Breast epithelium (tissue), 4 donors: Measurements from ENCODE around the gene HNRNPUL2. TPM values are rescaled to one million over a fixed set of nuclear protein-coding genes. Genes with fewer than 3 reads are reported as not detected.
"Not testable (repeated sequence)": the region's sequence is repeated elsewhere in the genome, so short reads cannot be mapped to it uniquely, and the experiment has no call there.

Experiments
- DNase-seq, 2 donors: peaks; one replicate each; pipeline ENCODE4 v3.0.0-alpha.2; 2019; ENCODE audit warnings: low spot score in 2 of 2
- H3K27ac ChIP-seq, 2 donors: fragments of 200-600 bp; sonication (generic) in 1 of 2; one replicate each; pipeline ENCODE4 v1.5.1; 2016 to 2019; ENCODE audit warnings: mild to moderate bottlenecking in 1 of 2
- H3K27me3 ChIP-seq, 2 donors: fragments of 200-600 bp; sonication (generic) in 1 of 2; one replicate each; pipeline versions ENCODE4 v1.5.1 to v1.6.0; 2017 to 2019; ENCODE audit warnings: control low read depth in 1 of 2, mild to moderate bottlenecking in 1 of 2
- H3K36me3 ChIP-seq: fragments of 200-600 bp; one replicate; pipeline ENCODE4 v1.5.1; 2019
- H3K4me1 ChIP-seq, 2 donors: fragments of 200-600 bp; sonication (generic); one replicate each; pipeline ENCODE4 v1.5.1; 2016 to 2019; ENCODE audit warnings: control low read depth in 1 of 2
- H3K4me3 ChIP-seq, 3 donors: fragments of 200-600 bp; sonication (generic); 1 replicate in 2 of 3; 2 replicates in 1 of 3; pipeline ENCODE4 v1.5.1; 2016 to 2019; ENCODE audit warnings: mild to moderate bottlenecking in 3 of 3, moderate library complexity in 2 of 3
- H3K9me3 ChIP-seq, 2 donors: fragments of 200-600 bp; sonication (generic) in 1 of 2; one replicate each; pipeline ENCODE4 v1.5.1; 2016 to 2019; ENCODE audit warnings: control low read depth in 1 of 2
- CTCF ChIP-seq, 3 donors: fragments of 450-650 bp; IDR thresholded peaks; one replicate each; pipeline ENCODE4 v1.5.1; 2016 to 2017; ENCODE audit warnings: antibody characterized with exemption in 3 of 3, mild to moderate bottlenecking in 3 of 3, moderate library complexity in 3 of 3
- POLR2A ChIP-seq: fragments of 450-650 bp; IDR thresholded peaks from one replicate; pipeline ENCODE4 v1.6.1; 2016; ENCODE audit warnings: antibody characterized with exemption, mild to moderate bottlenecking, moderate library complexity
- POLR2AphosphoS5 ChIP-seq, 3 donors: sonication (generic); formaldehyde crosslinking; IDR thresholded peaks; one replicate each; pipeline ENCODE4 v1.6.1; 2017; ENCODE audit warnings: antibody characterized with exemption in 3 of 3
- intact Hi-C: fragments of 100-400 bp; cut with DNase I; formaldehyde crosslinking; loops from one replicate; pipeline ENCODE4 v1.15.1; 2023; ENCODE audit warnings: low total_unique reads
- total RNA-seq, 3 donors: library from RNA; depleted of rRNA; stranded (reverse); fragments of >200 nt; gene quantifications; one replicate each; pipeline ENCODE4 v1.1.0, GENCODE V29; 2016

The HNRNPUL2 gene
- total RNA-seq, 3 donors from 2014 or later: 22.3 to 24.5 (median 23.6) TPM

GRCh38 chr11:62677156-62677555 is 50.1 kb downstream of the HNRNPUL2 start:
- H3K9me3 ChIP-seq: no peaks in the 10 kb centered on the region
- peaks cover 3 to 13% of the 10 kb centered on the region in 2 donors for H3K4me1 ChIP-seq
- intact Hi-C loops: loop anchor here (5.0 kb wide), 1 partner anchor 860 kb away; the partner anchor contains the start of gene FADS1
- peak overlapping the region in 1 of 2 donors; percentile 7 for H3K27ac ChIP-seq
- no peaks in the 10 kb centered on the region for H3K27me3 ChIP-seq
- H3K36me3 ChIP-seq: no peaks in the 10 kb centered on the region
- no peak overlapping the region for H3K4me3 ChIP-seq
- TF ChIP-seq POLR2AphosphoS5 (IDR thresholded peaks at IDR 0.05): no peak
- TF ChIP-seq POLR2A: no peak
- no peak for TF ChIP-seq CTCF (IDR thresholded peaks at IDR 0.05)
- DNase-seq: no peak

- TF ChIP-seq POLR2AphosphoS5 (IDR thresholded peaks at IDR 0.05): no peak
- no peak for TF ChIP-seq POLR2A
- TF ChIP-seq CTCF (IDR thresholded peaks at IDR 0.05): no peak
- no peak for DNase-seq
- Histone ChIP-seq H3K9me3 (no peaks in the 10 kb centered on the region), H3K4me1 (peaks cover 3 to 13% of the 10 kb centered on the region in 2 donors), H3K27me3 (no peaks in the 10 kb centered on the region), H3K27ac (no peak overlapping the region), H3K4me3 (no peak overlapping the region), H3K36me3 (no peaks in the 10 kb centered on the region)
- intact Hi-C loops: loop anchor here (5.0 kb wide), 1 partner anchor 859 kb away; the partner anchor contains the start of gene FADS1
Observed at GRCh38 chr11:62676698-62677097, 50.6 kb downstream of the HNRNPUL2 start.

- not testable (repeated sequence) for DNase-seq
Observed at GRCh38 chr11:62675415-62675814, 51.8 kb downstream of the HNRNPUL2 start.

GRCh38 chr11:62673196-62673525 is 54.1 kb downstream of the HNRNPUL2 start:
- H3K27ac ChIP-seq: peak overlapping the region; percentile 90 to 93
- H3K9me3 ChIP-seq: no peaks in the 10 kb centered on the region
- H3K4me3 ChIP-seq: no peak overlapping the region
- intact Hi-C loops: no loop called here
- H3K27me3 ChIP-seq: no peaks in the 10 kb centered on the region
- TF ChIP-seq POLR2A (no peak), POLR2AphosphoS5 (IDR thresholded peaks at IDR 0.05) (no peak), CTCF (IDR thresholded peaks at IDR 0.05) (no peak)
- peaks cover 3 to 11% of the 10 kb centered on the region in 2 donors for H3K4me1 ChIP-seq
- no peaks in the 10 kb centered on the region for H3K36me3 ChIP-seq
- DNase-seq: no peak

More at GRCh38 chr11:62675415-62675814, 51.8 kb downstream of the HNRNPUL2 start:
- not testable (repeated sequence) for H3K9me3 ChIP-seq, H3K27ac ChIP-seq, H3K27me3 ChIP-seq, H3K4me3 ChIP-seq, H3K36me3 ChIP-seq
- H3K4me1 ChIP-seq: peaks cover 5 to 13% of the 10 kb centered on the region in 2 donors
- intact Hi-C loops: loop anchor here (5.0 kb wide), 1 partner anchor 858 kb away; the partner anchor contains the start of gene FADS1

GRCh38 chr11:62671608-62672389 is 55.5 kb downstream of the HNRNPUL2 start, which contains the start of the genes LBHD1 and UQCC3:
Gene LBHD1 (minus strand): TSS chr11:62672267. CDS start chr11:62670031, 2,236 bp downstream.
Gene UQCC3 (plus strand): TSS chr11:62671673. CDS start chr11:62671746, 73 bp downstream.
- Histone ChIP-seq H3K27me3 (no peaks in the 10 kb centered on the region), H3K27ac (peak within 1 kb of the TSS; percentile 90 to 93), H3K9me3 (no peaks in the 10 kb centered on the region), H3K4me3 (peak within 1 kb of the TSS; percentile 77 to 84 (median 80)), H3K36me3 (no peaks in the 10 kb centered on the region), H3K4me1 (peaks cover 4 to 16% of the 10 kb centered on the region in 2 donors)
- peak; percentile 72 to 75 for DNase-seq
- intact Hi-C loops: loop anchor here (1.0 kb wide), 1 partner anchor 23 kb away; no protein-coding TSS in a partner anchor
- TF ChIP-seq CTCF (IDR thresholded peaks at IDR 0.05) (no peak), POLR2AphosphoS5 (IDR thresholded peaks at IDR 0.05) (peak; percentile 34 to 69 (median 50)), POLR2A (peak; percentile 49)
